BJ (cell line): ENCODE data around the gene FN3K. TPM values are rescaled to one million over a fixed set of nuclear protein-coding genes. Genes with fewer than 3 reads are reported as not detected.

Experiments
- CTCF ChIA-PET: fragments of 350-600 bp; formaldehyde crosslinking; extraction: SDS; loops from one replicate; lab custom pipeline; 2021; ENCODE audit warnings: antibody characterized with exemption, inconsistent platforms; lab: Yijun Ruan, JAX
- POLR2A ChIA-PET: fragments of 300-600 bp; sonication (Branson Sonifier 250); formaldehyde crosslinking; extraction: SDS; loops from one replicate; lab custom pipeline; 2021; ENCODE audit warnings: antibody characterized with exemption; lab: Charles Lee
- DNase-seq: peaks from one replicate; pipeline ENCODE4 v3.0.0-alpha.2; 2011; ENCODE audit warnings: low read depth
- H3K27me3 ChIP-seq: 2 replicates; pipeline ENCODE4 v1.6.0; 2011; ENCODE audit warnings: low read length; ENCODE audit not compliant: control insufficient read depth, insufficient read depth
- H3K36me3 ChIP-seq: 2 replicates; pipeline ENCODE4 v1.5.1; 2011; ENCODE audit warnings: low read length; ENCODE audit not compliant: control insufficient read depth, insufficient read depth
- H3K4me3 ChIP-seq: 2 replicates; pipeline ENCODE4 v1.5.1; 2011; ENCODE audit warnings: low read depth, mild to moderate bottlenecking, control low read depth, low read length
- polyA plus RNA-seq: library from polyadenylated mRNA; depleted of rRNA; stranded (reverse); fragments of >200 nt; gene quantifications from 2 replicates; pipeline ENCODE4 v1.2.3, GENCODE V29; 2011
- TF ChIP-seq, protein P1 (sequence below): IDR thresholded peaks from 2 replicates; pipeline ENCODE4 v1.5.1; 2011; ENCODE audit warnings: low read depth, mild to moderate bottlenecking, control low read depth, inconsistent platforms, low read length, moderate library complexity; ENCODE audit not compliant: insufficient read depth

The FN3K gene
- polyA plus RNA-seq, 1 experiment, result 1.1 TPM

- CTCF ChIA-PET, result interaction anchor here (1.1 to 2.8 kb wide), 5 partner anchors 16 to 184 kb away, joined by 3 to 32 read pairs (median 4); no protein-coding TSS in a partner anchor
- POLR2A ChIA-PET, result no interaction called here
- no peak for DNase-seq
- H3K36me3 ChIP-seq, result peaks cover 8% of the 10 kb centered on the region; the same call in 1 of the 2 replicates
- TF ChIP-seq, protein P1, sequence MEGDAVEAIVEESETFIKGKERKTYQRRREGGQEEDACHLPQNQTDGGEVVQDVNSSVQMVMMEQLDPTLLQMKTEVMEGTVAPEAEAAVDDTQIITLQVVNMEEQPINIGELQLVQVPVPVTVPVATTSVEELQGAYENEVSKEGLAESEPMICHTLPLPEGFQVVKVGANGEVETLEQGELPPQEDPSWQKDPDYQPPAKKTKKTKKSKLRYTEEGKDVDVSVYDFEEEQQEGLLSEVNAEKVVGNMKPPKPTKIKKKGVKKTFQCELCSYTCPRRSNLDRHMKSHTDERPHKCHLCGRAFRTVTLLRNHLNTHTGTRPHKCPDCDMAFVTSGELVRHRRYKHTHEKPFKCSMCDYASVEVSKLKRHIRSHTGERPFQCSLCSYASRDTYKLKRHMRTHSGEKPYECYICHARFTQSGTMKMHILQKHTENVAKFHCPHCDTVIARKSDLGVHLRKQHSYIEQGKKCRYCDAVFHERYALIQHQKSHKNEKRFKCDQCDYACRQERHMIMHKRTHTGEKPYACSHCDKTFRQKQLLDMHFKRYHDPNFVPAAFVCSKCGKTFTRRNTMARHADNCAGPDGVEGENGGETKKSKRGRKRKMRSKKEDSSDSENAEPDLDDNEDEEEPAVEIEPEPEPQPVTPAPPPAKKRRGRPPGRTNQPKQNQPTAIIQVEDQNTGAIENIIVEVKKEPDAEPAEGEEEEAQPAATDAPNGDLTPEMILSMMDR, result no peak
- no peaks in the 10 kb centered on the region for H3K27me3 ChIP-seq
- no peak overlapping the region for H3K4me3 ChIP-seq
These were observed 44.1 kb downstream of the FN3K start for GRCh38 chr17:82779541-82779940.

DNA sequence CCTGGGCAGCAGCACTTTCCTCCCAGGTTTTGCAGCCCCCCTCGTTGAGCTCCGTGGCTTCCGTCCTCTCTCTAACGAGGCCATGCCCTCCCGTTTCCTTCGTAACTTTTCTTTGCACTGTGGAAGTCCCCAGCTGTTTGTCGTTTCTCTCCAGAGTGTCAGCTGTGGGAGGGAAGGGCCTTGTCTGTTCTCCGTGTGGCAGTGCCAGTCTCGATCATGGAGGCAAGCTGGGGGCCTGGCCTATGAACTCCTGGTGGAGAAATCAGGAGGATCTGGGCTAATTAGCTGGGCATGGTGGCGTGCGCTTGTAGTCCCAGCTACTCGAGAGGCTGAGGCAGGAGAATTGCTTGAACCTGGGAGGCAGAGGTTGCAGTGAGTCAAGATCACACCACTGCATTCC lies 44.8 kb downstream of the FN3K start:
- TF ChIP-seq, protein P1, result no peak
- CTCF ChIA-PET, result interaction anchor here (0.6 to 2.8 kb wide), 8 partner anchors 17 to 287 kb away, joined by 3 to 32 read pairs (median 4); partner anchors contain the start of gene ZNF750
- DNase-seq, result no peak

DNA sequence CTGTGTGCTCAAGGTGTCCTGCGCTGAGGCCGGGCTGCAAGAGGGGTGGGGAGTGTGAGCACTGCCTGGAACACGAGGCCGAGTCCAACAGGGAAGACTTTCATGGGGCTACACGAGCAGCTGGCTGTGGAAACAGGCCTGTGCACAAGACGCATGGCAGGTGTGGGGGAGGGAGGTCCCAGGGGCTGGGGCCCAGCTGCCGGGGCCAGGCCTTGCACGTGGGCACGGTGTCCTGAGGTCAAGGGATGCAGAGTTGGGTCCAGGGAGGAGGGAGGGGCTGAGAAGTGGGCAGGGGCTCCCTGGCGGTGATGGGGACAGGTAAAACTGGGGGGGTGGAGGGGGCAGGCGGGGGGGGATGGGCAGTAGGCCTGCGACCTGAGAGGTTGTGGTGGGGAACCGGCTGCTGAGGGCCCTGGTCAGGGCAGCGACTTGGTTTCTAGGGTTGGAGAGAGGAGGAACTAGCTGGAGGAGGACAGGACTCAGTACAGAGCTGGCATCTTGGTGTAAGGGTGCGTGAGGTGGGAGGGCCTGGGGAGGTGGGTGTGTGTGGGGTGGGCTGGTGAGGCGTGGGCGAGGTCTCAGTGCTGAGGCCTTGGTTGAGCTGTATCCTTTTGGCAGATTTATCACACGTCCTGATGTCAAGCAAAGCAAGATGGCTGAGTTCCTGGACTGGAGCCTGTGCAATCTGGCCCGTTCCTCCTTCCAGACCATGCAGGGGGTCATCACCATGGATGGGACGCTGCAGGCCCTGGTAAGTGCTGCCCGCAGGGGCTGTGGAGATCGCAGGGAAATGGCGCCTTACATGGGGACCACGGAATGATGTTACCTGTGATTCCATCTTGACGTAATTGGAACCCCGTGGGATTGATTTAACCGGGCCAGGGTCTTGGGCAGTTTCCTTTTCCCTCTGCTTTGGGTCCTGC lies 45.8 kb downstream of the FN3K start:
- Histone ChIP-seq H3K4me3 (no peak overlapping the region), H3K36me3 (peaks cover 8% of the 10 kb centered on the region; the same call in 1 of the 2 replicates), H3K27me3 (no peaks in the 10 kb centered on the region)
- TF ChIP-seq, protein P1, result no peak
- no peak for DNase-seq
- ChIA-PET POLR2A (no interaction called here), CTCF (interaction anchor here (0.6 to 2.8 kb wide), 38 partner anchors 8 to 425 kb away, joined by 3 to 32 read pairs (median 4); partner anchors contain the start of gene ZNF750)

More for the DNA sequence above, 44.8 kb downstream of the FN3K start:
- Histone ChIP-seq H3K36me3 (peaks cover 8% of the 10 kb centered on the region; the same call in 1 of the 2 replicates), H3K27me3 (no peaks in the 10 kb centered on the region), H3K4me3 (no peak overlapping the region)
- POLR2A ChIA-PET, result no interaction called here

- CTCF ChIA-PET, result interaction anchor here (0.5 to 2.8 kb wide), 40 partner anchors 8 to 425 kb away, joined by 3 to 32 read pairs (median 4); no protein-coding TSS in a partner anchor
- no peak for DNase-seq
- POLR2A ChIA-PET, result no interaction called here
- TF ChIP-seq, protein P1, result peak; percentile 99
- Histone ChIP-seq H3K36me3 (peaks cover 6% of the 10 kb centered on the region; the same call in 1 of the 2 replicates), H3K27me3 (no peaks in the 10 kb centered on the region), H3K4me3 (no peak overlapping the region)
These were observed 46.5 kb downstream of the FN3K start for GRCh38 chr17:82781894-82782274.

DNA sequence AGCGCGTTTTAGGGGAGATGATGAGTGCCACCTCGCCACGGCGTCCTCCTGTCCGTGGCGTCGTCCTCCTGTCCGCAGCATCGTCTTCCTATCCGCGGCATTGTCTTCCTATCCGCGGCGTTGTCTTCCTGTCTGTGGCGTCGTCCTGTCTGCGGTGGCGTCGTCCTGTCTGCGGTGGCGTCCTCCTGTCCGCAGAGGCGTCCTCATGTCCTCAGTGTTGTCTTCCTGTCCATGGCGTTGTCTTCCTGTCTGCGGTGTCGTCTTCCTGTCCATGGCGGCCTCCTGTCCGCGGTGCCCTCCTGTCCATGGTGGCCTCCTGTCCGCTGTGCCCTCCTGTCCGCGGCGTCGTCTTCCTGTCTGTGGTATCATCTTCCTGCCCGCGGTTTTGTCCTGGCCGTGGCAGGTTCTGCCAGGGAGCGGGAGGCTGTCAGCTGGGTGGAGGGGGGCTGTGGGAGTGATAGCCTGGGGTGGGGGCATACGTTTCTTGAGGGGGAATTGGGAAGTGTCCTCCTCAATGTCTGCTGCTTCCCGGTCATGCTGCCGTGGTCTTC lies 47.3 kb downstream of the FN3K start:
- TF ChIP-seq, protein P1, result no peak
- Histone ChIP-seq H3K27me3 (no peaks in the 10 kb centered on the region), H3K36me3 (peaks cover 6% of the 10 kb centered on the region), H3K4me3 (no peak overlapping the region)
- ChIA-PET CTCF (interaction anchor here (0.9 to 1.9 kb wide), 4 partner anchors 11 to 315 kb away, joined by 3 to 11 read pairs (median 5); no protein-coding TSS in a partner anchor), POLR2A (no interaction called here)
- DNase-seq, result no peak
